Measurements from ENCODE around the gene VARS1.
"Not testable (repeated sequence)": the region's sequence is repeated elsewhere in the genome, so short reads cannot be mapped to it uniquely, and the experiment has no call there.

- not testable (repeated sequence) for TF ChIP-seq CTCF (IDR thresholded peaks at IDR 0.05 in 8 of 11, conservative IDR thresholded peaks at IDR 0.05 in 3 of 11); POLR2AphosphoS5 (IDR thresholded peaks at IDR 0.05); POLR2A (IDR thresholded peaks at IDR 0.05)
Observed at GRCh38 chr6:31839779-31840126, 44.2 kb upstream of the VARS1 start.
